H9 (cell line): ENCODE data around the gene HPCAL1. TPM values are rescaled to one million over a fixed set of nuclear protein-coding genes. Genes with fewer than 3 reads are reported as not detected.
A peak's percentile ranks its signal among the peaks of the same experiment; 100 is the strongest.

Source experiments
- DNase-seq: peaks from one replicate; pipeline ENCODE4 v3.0.0-alpha.2; 2017
- H2AFZ ChIP-seq: one replicate; pipeline ENCODE4 v1.6.1; 2013; ENCODE audit warnings: mild to moderate bottlenecking, low read length, control low read depth, moderate library complexity
- H2AK5ac ChIP-seq: 2 replicates; pipeline ENCODE4 v1.6.1; 2013; ENCODE audit warnings: low read length, control low read depth, mixed read lengths; ENCODE audit not compliant: insufficient read length
- H2BK120ac ChIP-seq: one replicate; pipeline ENCODE4 v1.6.1; 2013; ENCODE audit warnings: low read depth, mild to moderate bottlenecking, low read length, control low read depth, inconsistent platforms; ENCODE audit not compliant: poor library complexity, severe bottlenecking
- H2BK12ac ChIP-seq: 2 replicates; pipeline ENCODE4 v1.6.1; 2013; ENCODE audit warnings: low read length, control low read depth, mixed read lengths, low read depth; ENCODE audit not compliant: insufficient read length
- H2BK15ac ChIP-seq: 2 replicates; pipeline ENCODE4 v1.6.1; 2013; ENCODE audit warnings: low read depth, low read length, control low read depth
- H2BK20ac ChIP-seq: one replicate; pipeline ENCODE4 v1.6.1; 2013; ENCODE audit warnings: low read depth, mild to moderate bottlenecking, low read length, control low read depth, inconsistent platforms; ENCODE audit not compliant: poor library complexity, severe bottlenecking
- H2BK5ac ChIP-seq: 2 replicates; pipeline ENCODE4 v1.6.1; 2013; ENCODE audit warnings: low read length, control low read depth, mixed read lengths; ENCODE audit not compliant: insufficient read length
- H3K14ac ChIP-seq: 2 replicates; pipeline ENCODE4 v1.6.1; 2013; ENCODE audit warnings: low read length, control low read depth; ENCODE audit not compliant: insufficient read depth
- H3K18ac ChIP-seq: 2 replicates; pipeline ENCODE4 v1.6.1; 2013; ENCODE audit warnings: low read depth, mild to moderate bottlenecking, mixed read lengths, low read length, control low read depth; ENCODE audit not compliant: insufficient read length
- H3K23ac ChIP-seq: 2 replicates; pipeline ENCODE4 v1.6.1; 2013; ENCODE audit warnings: low read length, control low read depth, mixed read lengths, low read depth; ENCODE audit not compliant: insufficient read length
- H3K23me2 ChIP-seq: 2 replicates; pipeline ENCODE4 v1.6.1; 2013; ENCODE audit warnings: low read depth, mild to moderate bottlenecking, mixed read lengths, low read length, control low read depth; ENCODE audit not compliant: insufficient read length, poor library complexity, severe bottlenecking
- H3K27ac ChIP-seq: 2 replicates; pipeline ENCODE4 v1.5.1; 2013; ENCODE audit warnings: low read length, control low read depth, mixed read lengths, low read depth; ENCODE audit not compliant: insufficient read length
- H3K27me3 ChIP-seq: 2 replicates; pipeline ENCODE4 v1.6.1; 2013; ENCODE audit warnings: low read length, control low read depth, inconsistent platforms; ENCODE audit not compliant: insufficient read depth
- H3K4ac ChIP-seq: 2 replicates; pipeline ENCODE4 v1.6.1; 2013; ENCODE audit warnings: low read depth, mild to moderate bottlenecking, control low read depth, inconsistent platforms, low read length, moderate library complexity
- H3K4me1 ChIP-seq: 2 replicates; pipeline ENCODE4 v1.6.1; 2013; ENCODE audit warnings: low read length, control low read depth, inconsistent platforms; ENCODE audit not compliant: insufficient read depth
- H3K4me2 ChIP-seq: 2 replicates; pipeline ENCODE4 v1.6.1; 2013; ENCODE audit warnings: low read length, control low read depth, mixed read lengths; ENCODE audit not compliant: insufficient read length, insufficient read depth
- H3K56ac ChIP-seq: 2 replicates; pipeline ENCODE4 v1.6.1; 2013; ENCODE audit warnings: low read depth, mild to moderate bottlenecking, mixed read lengths, low read length, control low read depth; ENCODE audit not compliant: insufficient read length
- H3K79me1 ChIP-seq: 2 replicates; pipeline ENCODE4 v1.6.1; 2013; ENCODE audit warnings: low read depth, mild to moderate bottlenecking, moderate library complexity, low read length, control low read depth, inconsistent platforms; ENCODE audit not compliant: insufficient read depth, poor library complexity, severe bottlenecking
- H3K79me2 ChIP-seq: 2 replicates; pipeline ENCODE4 v1.6.1; 2013; ENCODE audit warnings: low read length, control low read depth, inconsistent platforms; ENCODE audit not compliant: insufficient read depth
- H3K9ac ChIP-seq: 2 replicates; pipeline ENCODE4 v1.6.1; 2013; ENCODE audit warnings: low read length, control low read depth, mixed read lengths; ENCODE audit not compliant: insufficient read length; ENCODE audit errors: extremely low read depth
- H3K9me3 ChIP-seq: one replicate; pipeline ENCODE4 v1.6.1; 2013; ENCODE audit warnings: low read depth, low read length, inconsistent platforms; ENCODE audit not compliant: control insufficient read depth
- H3T11ph ChIP-seq: one replicate; pipeline ENCODE4 v1.6.1; 2013; ENCODE audit warnings: mild to moderate bottlenecking, low read length, control low read depth, inconsistent platforms
- H4K20me1 ChIP-seq: one replicate; pipeline ENCODE4 v1.6.1; 2013; ENCODE audit not compliant: control insufficient read depth, insufficient read length, insufficient read depth
- H4K5ac ChIP-seq: 2 replicates; pipeline ENCODE4 v1.6.1; 2013; ENCODE audit warnings: low read depth, mild to moderate bottlenecking, mixed read lengths, low read length, control low read depth; ENCODE audit not compliant: insufficient read length
- H4K8ac ChIP-seq: replicated peaks from 2 replicates; pipeline ENCODE4 v1.6.1; 2013; ENCODE audit warnings: low read length, control low read depth, mixed read lengths, low read depth; ENCODE audit not compliant: insufficient read length
- H4K91ac ChIP-seq: 2 replicates; pipeline ENCODE4 v1.6.1; 2013; ENCODE audit warnings: low read depth, mild to moderate bottlenecking, moderate library complexity, mixed read lengths, low read length, control low read depth; ENCODE audit not compliant: insufficient read length
- H3K27ac Mint-ChIP-seq, 3 experiments: 2 replicates in 2 of 3; 3 replicates in 1 of 3; pipeline ENCODE4 v1.8.0; 2020 to 2021; ENCODE audit warnings: mixed read lengths in 3 of 3, mild to moderate bottlenecking in 1 of 3, moderate library complexity in 1 of 3
- H3K27me3 Mint-ChIP-seq: 2 replicates; pipeline ENCODE4 v1.8.0; 2021; ENCODE audit warnings: low read depth, mild to moderate bottlenecking, moderate library complexity, mixed read lengths
- H3K36me3 Mint-ChIP-seq, 3 experiments: 2 replicates in 2 of 3; 3 replicates in 1 of 3; pipeline ENCODE4 v1.8.0; 2020 to 2021; ENCODE audit warnings: low read depth in 3 of 3, mixed read lengths in 3 of 3; ENCODE audit not compliant: insufficient read depth in 1 of 3
- H3K4me1 Mint-ChIP-seq, 2 experiments: 2 replicates each; pipeline ENCODE4 v1.8.0; 2020; ENCODE audit warnings: mixed read lengths in 2 of 2
- H3K4me3 Mint-ChIP-seq, 2 experiments: 2 replicates in 1 of 2; 3 replicates in 1 of 2; pipeline ENCODE4 v1.8.0; 2020 to 2021; ENCODE audit warnings: mild to moderate bottlenecking in 2 of 2, mixed read lengths in 2 of 2, moderate library complexity in 1 of 2
- H3K9me3 Mint-ChIP-seq, 2 experiments: 2 replicates in 1 of 2; 3 replicates in 1 of 2; pipeline ENCODE4 v1.8.0; 2020; ENCODE audit warnings: mild to moderate bottlenecking in 2 of 2, mixed read lengths in 2 of 2, moderate library complexity in 1 of 2
- WGBS: extraction: QIAGEN DNeasy Blood & Tissue Kit; methylation state at CpG from one replicate; pipeline ENCODE4 v1.1.7; 2013; ENCODE audit warnings: missing lambda C conversion rate, low lambda C conversion rate, mixed read lengths; ENCODE audit not compliant: insufficient read length; ENCODE audit errors: extremely low coverage; 5-methylcytosine and 5-hydroxymethylcytosine counted together
- total RNA-seq: library from RNA; stranded (reverse); gene quantifications from 2 replicates; pipeline ENCODE4 v1.2.1, GENCODE V29; 2021
- TF ChIP-seq, protein P1 (sequence below): fragments of 200-600 bp; sonication (generic); conservative IDR thresholded peaks from 3 replicates; pipeline ENCODE4 v1.8.0; 2021; ENCODE audit warnings: antibody characterized with exemption, mild to moderate bottlenecking

HPCAL1 gene
- total RNA-seq, 1 experiment from 2014 or later = 4.7 TPM

DNA sequence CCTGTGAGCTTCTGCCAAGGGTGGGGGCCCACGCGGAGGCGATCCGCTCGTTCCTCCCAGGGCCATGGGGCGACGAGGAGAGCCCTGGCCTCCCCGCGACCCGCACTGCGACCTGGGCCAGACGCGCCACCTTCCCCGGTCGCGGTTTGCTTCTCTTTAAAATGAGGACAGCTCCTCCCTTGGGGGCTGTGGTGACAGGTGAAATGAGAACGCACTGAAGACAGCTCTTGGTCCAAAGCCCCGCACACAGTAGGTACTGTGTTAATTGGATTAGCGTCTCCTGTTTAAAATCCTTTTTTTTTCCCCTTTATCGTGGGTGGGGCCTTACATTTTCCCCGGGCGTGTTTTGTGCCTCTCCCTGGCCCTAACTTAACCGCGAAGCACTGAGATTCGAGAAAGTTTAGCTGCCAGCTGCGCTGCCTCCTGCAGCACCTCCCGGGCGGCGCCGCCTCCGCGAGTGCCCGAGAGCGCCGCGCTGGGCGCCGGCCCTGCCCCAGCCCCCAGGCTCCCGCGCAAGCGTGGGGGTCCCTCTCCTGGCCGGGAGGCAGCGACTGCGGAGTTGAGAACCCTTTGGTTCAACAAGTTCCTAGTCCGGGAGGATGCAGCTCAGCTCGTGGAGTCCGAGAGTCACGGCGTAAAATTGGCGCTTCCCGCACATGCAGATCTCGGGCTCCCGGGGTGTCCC lies 1.1 kb downstream of the HPCAL1 start:
- H2AK5ac ChIP-seq = no peak overlapping the region
- peaks cover 19% of the 10 kb centered on the region for H3K23me2 ChIP-seq
- H3K4me2 ChIP-seq = peak overlapping the region; percentile 71
- TF ChIP-seq, protein P1, sequence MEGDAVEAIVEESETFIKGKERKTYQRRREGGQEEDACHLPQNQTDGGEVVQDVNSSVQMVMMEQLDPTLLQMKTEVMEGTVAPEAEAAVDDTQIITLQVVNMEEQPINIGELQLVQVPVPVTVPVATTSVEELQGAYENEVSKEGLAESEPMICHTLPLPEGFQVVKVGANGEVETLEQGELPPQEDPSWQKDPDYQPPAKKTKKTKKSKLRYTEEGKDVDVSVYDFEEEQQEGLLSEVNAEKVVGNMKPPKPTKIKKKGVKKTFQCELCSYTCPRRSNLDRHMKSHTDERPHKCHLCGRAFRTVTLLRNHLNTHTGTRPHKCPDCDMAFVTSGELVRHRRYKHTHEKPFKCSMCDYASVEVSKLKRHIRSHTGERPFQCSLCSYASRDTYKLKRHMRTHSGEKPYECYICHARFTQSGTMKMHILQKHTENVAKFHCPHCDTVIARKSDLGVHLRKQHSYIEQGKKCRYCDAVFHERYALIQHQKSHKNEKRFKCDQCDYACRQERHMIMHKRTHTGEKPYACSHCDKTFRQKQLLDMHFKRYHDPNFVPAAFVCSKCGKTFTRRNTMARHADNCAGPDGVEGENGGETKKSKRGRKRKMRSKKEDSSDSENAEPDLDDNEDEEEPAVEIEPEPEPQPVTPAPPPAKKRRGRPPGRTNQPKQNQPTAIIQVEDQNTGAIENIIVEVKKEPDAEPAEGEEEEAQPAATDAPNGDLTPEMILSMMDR = no peak; the same call in 2 of the 3 replicates
- H3K9ac ChIP-seq = no peak overlapping the region
- DNase-seq = no peak
- H3K79me2 ChIP-seq = no peaks in the 10 kb centered on the region
- Mint-ChIP-seq H3K4me1 (peaks cover 19 to 27% of the 10 kb centered on the region in 2 experiments), H3K9me3 (peaks cover 2 to 3% of the 10 kb centered on the region in 2 experiments; a peak in 3 of 5 replicates), H3K27me3 (peaks cover 53% of the 10 kb centered on the region), H3K36me3 (0 out of 7 replicates have a peak, but pooled peaks cover 0 to 2% (median 0%) of the 10 kb centered on the region in 3 experiments), H3K4me3 (peak overlapping the region; percentile 78 to 93), H3K27ac (no peak overlapping the region)
- no peak overlapping the region for H3K56ac ChIP-seq
- no peak overlapping the region for H3K18ac ChIP-seq
- peaks cover 24% of the 10 kb centered on the region; the same call in 1 of the 2 replicates for H3K27me3 ChIP-seq
- H3T11ph ChIP-seq = no peak overlapping the region
- no peaks in the 10 kb centered on the region for H3K9me3 ChIP-seq
- H2BK15ac ChIP-seq = no peak overlapping the region
- H3K14ac ChIP-seq = no peak overlapping the region
- no peaks in the 10 kb centered on the region for H3K4me1 ChIP-seq
- H4K20me1 ChIP-seq = no peaks in the 10 kb centered on the region
- H2BK20ac ChIP-seq = no peak overlapping the region
- no CpG with 5 or more reads among the region's 53 CpGs for WGBS
- H4K91ac ChIP-seq = no peak overlapping the region
- no peak overlapping the region for H2BK120ac ChIP-seq
- no peaks in the 10 kb centered on the region for H3K79me1 ChIP-seq
- no peak overlapping the region for H2BK5ac ChIP-seq
- H3K27ac ChIP-seq = no peak overlapping the region
- no peak overlapping the region for H2AFZ ChIP-seq
- no peak overlapping the region for H3K4ac ChIP-seq
- no peak overlapping the region for H4K8ac ChIP-seq
- no peak overlapping the region for H3K23ac ChIP-seq
- no peak overlapping the region for H2BK12ac ChIP-seq
- no peak overlapping the region for H4K5ac ChIP-seq
